Smooth muscle cell (in vitro differentiated cells): Measurements from ENCODE around the gene CLIC3. TPM values are rescaled to one million over a fixed set of nuclear protein-coding genes. Genes with fewer than 3 reads are reported as not detected.

ENCODE experiments used
- DNase-seq: peaks from one replicate; lab custom pipeline; 2025; ENCODE audit not compliant: unreplicated experiment; lab: John Stamatoyannopoulos, UW
- H2AFZ ChIP-seq: fragments of 200-600 bp; sonication (generic); 2 replicates; pipeline ENCODE4 v1.6.0; 2016; ENCODE audit warnings: antibody characterized with exemption, low read depth, mild to moderate bottlenecking
- H3F3A ChIP-seq: fragments of 200-600 bp; sonication (generic); 2 replicates; pipeline ENCODE4 v1.6.0; 2017; ENCODE audit warnings: antibody characterized with exemption, low read depth
- H3K27ac ChIP-seq: fragments of 200-600 bp; sonication (generic); 2 replicates; pipeline ENCODE4 v1.5.1; 2016; ENCODE audit warnings: low read depth, mild to moderate bottlenecking
- H3K27me3 ChIP-seq: fragments of 200-600 bp; sonication (generic); 2 replicates; pipeline ENCODE4 v1.6.1; 2016; ENCODE audit warnings: low read depth, mild to moderate bottlenecking
- H3K36me3 ChIP-seq: fragments of 200-600 bp; sonication (generic); 2 replicates; pipeline ENCODE4 v1.5.1; 2016; ENCODE audit warnings: low read depth
- H3K4me1 ChIP-seq: fragments of 200-600 bp; sonication (generic); 2 replicates; pipeline ENCODE4 v1.5.1; 2016; ENCODE audit warnings: low read depth
- H3K4me2 ChIP-seq: fragments of 200-600 bp; sonication (generic); 2 replicates; pipeline ENCODE4 v1.6.0; 2016; ENCODE audit warnings: mild to moderate bottlenecking
- H3K4me3 ChIP-seq: fragments of 200-600 bp; sonication (generic); 2 replicates; pipeline ENCODE4 v1.5.1; 2016; ENCODE audit warnings: mild to moderate bottlenecking
- H3K79me2 ChIP-seq: fragments of 200-600 bp; sonication (generic); 2 replicates; pipeline ENCODE4 v1.6.0; 2016; ENCODE audit warnings: low read depth, mild to moderate bottlenecking
- H3K9ac ChIP-seq: fragments of 200-600 bp; sonication (generic); 2 replicates; pipeline ENCODE4 v1.6.0; 2016; ENCODE audit warnings: low read depth
- H3K9me3 ChIP-seq: fragments of 200-600 bp; sonication (generic); replicated peaks from 2 replicates; pipeline ENCODE4 v1.5.1; 2016; ENCODE audit warnings: low read depth
- H4K20me1 ChIP-seq: fragments of 200-600 bp; sonication (generic); 2 replicates; pipeline ENCODE4 v1.6.0; 2016; ENCODE audit warnings: low read depth
- WGBS: methylation state at CpG from one replicate; pipeline ENCODE4 v1.1.7; 2016; ENCODE audit warnings: low lambda C conversion rate; 5-methylcytosine and 5-hydroxymethylcytosine counted together
- polyA plus RNA-seq: library from polyadenylated mRNA; unstranded; fragments of >200 nt; fragmentation: Nextera tagmentation; extraction: Ambion mirVana; gene quantifications from 2 replicates; pipeline ENCODE4 v1.2.1, GENCODE V29; 2016
- total RNA-seq: library from RNA; depleted of rRNA; stranded (reverse); fragments of >200 nt; gene quantifications from 2 replicates; pipeline ENCODE4 v1.2.3, GENCODE V29; 2014
- TF ChIP-seq, protein P1 (sequence below): fragments of 200-600 bp; sonication (generic); IDR thresholded peaks from 2 replicates; pipeline ENCODE4 v1.5.1; 2017; ENCODE audit warnings: borderline replicate concordance, mild to moderate bottlenecking, antibody characterized with exemption; ENCODE audit not compliant: insufficient read depth, poor library complexity, severe bottlenecking

Gene CLIC3
- total and polyA plus RNA-seq, 2 experiments from 2014 or later: 36.8 to 43.9 TPM

DNA sequence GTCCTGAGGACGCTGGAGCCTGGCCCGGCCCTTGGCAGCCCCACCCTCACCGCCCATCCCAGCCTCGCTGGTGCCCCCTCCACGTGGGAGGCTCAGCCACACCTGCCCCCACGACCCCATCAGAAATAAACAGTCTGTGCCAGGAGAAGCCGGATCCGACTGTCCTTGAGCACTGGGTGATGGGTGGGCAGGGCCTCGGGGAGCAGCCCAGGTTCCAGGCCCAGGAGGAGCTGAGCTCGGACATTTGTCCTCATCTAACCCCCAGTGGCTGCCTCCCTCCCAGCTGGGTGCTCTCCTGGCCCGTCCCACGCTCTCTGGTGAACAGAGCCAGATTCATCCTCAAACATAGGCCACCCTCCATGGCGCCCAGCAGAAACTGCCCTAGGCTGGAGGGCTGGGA lies 23.6 kb downstream of the CLIC3 start:
- Histone ChIP-seq H3K4me1 (peaks cover 4% of the 10 kb centered on the region), H3K36me3 (no peaks in the 10 kb centered on the region), H3K9ac (no peak overlapping the region), H3F3A (no peaks in the 10 kb centered on the region), H3K4me3 (no peak overlapping the region), H3K79me2 (no peaks in the 10 kb centered on the region), H4K20me1 (no peaks in the 10 kb centered on the region), H2AFZ (no peak overlapping the region), H3K27ac (no peak overlapping the region), H3K4me2 (no peak overlapping the region), H3K9me3 (no peaks in the 10 kb centered on the region), H3K27me3 (no peaks in the 10 kb centered on the region)
- TF ChIP-seq, protein P1, sequence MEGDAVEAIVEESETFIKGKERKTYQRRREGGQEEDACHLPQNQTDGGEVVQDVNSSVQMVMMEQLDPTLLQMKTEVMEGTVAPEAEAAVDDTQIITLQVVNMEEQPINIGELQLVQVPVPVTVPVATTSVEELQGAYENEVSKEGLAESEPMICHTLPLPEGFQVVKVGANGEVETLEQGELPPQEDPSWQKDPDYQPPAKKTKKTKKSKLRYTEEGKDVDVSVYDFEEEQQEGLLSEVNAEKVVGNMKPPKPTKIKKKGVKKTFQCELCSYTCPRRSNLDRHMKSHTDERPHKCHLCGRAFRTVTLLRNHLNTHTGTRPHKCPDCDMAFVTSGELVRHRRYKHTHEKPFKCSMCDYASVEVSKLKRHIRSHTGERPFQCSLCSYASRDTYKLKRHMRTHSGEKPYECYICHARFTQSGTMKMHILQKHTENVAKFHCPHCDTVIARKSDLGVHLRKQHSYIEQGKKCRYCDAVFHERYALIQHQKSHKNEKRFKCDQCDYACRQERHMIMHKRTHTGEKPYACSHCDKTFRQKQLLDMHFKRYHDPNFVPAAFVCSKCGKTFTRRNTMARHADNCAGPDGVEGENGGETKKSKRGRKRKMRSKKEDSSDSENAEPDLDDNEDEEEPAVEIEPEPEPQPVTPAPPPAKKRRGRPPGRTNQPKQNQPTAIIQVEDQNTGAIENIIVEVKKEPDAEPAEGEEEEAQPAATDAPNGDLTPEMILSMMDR: no peak
- no peak for DNase-seq
- 74% methylated on average over 13 of the region's 13 CpGs for WGBS

DNA sequence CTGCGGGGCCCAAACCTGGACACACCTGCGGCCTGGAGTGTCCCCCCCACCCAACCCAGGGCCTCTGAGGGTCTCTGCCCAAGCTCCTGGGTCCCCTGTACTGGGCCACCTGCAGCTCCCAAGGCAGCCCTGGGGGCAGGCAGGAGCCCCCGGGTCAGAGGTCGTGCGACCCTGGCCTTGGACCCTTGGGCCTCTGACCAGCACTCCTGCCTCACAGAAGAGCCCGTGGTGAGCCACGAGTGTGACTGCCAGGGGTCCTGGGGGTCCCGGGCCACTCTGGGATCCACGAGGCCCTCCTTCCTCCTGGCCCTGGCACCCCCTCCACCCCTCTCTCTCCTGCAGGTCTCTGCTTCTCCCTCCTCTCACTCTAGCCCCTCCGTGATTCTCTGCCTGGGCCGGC lies 24.0 kb downstream of the CLIC3 start:
- Histone ChIP-seq H3K4me1 (peaks cover 2% of the 10 kb centered on the region), H3K27me3 (no peaks in the 10 kb centered on the region), H2AFZ (no peak overlapping the region), H3K27ac (no peak overlapping the region), H3K79me2 (no peaks in the 10 kb centered on the region), H3K9me3 (no peaks in the 10 kb centered on the region), H3K4me2 (no peak overlapping the region), H3K9ac (no peak overlapping the region), H4K20me1 (no peaks in the 10 kb centered on the region), H3K36me3 (no peaks in the 10 kb centered on the region), H3F3A (no peaks in the 10 kb centered on the region), H3K4me3 (no peak overlapping the region)
- TF ChIP-seq, protein P1: no peak
- DNase-seq: no peak
- 91% methylated on average over 11 of the region's 11 CpGs for WGBS

DNA sequence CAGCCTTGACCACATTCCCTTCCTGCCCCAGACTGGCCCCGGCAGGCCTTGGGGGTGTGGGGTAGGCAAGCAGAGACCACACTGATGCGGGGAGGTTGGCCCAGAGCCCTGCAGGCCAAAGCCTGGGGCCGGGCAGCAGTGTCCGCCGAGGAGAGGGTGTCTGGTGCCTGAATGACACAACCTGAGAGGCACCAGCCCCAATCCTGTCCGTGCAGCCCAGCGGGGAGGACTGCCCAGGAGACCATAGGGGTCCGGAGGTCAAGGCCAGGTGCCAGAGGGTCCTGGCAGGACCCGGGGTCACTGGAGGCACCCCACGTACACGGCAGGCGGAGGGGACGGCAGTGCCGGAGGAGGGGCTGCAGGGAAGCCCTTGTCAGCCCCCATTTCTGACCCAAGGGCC lies 24.6 kb downstream of the CLIC3 start:
- no peaks in the 10 kb centered on the region for H3K36me3 ChIP-seq
- no peak overlapping the region for H3K4me2 ChIP-seq
- H2AFZ ChIP-seq: no peak overlapping the region
- H4K20me1 ChIP-seq: no peaks in the 10 kb centered on the region
- H3K79me2 ChIP-seq: no peaks in the 10 kb centered on the region
- no peaks in the 10 kb centered on the region for H3K27me3 ChIP-seq
- no peak overlapping the region for H3K9ac ChIP-seq
- no peaks in the 10 kb centered on the region for H3K4me1 ChIP-seq
- 81% methylated on average over 14 of the region's 14 CpGs for WGBS
- no peak overlapping the region for H3K4me3 ChIP-seq
- DNase-seq: no peak
- H3K27ac ChIP-seq: no peak overlapping the region
- TF ChIP-seq, protein P1: no peak
- no peaks in the 10 kb centered on the region for H3F3A ChIP-seq
- no peaks in the 10 kb centered on the region for H3K9me3 ChIP-seq

DNA sequence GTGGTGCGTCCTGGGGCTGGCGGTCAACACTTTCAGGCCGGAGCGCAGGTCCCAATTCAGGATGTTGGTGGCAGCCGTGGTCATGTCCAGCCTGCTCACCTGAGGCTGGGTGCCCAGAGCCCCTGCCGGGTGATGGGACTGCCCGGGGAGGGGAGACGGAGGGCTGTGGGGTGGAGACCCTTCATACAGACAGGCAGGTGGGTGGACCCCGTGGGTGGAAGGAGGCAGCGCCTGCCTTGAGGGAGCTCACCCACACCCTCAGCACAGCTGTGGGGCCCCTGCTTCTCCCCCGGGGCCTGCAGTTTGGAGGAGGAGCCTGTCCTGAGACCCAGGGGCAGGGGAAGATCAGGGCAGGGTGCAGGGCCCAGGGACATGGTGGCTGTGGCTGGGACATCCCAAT lies 26.0 kb downstream of the CLIC3 start:
- DNase-seq: no peak
- no peak overlapping the region for H3K4me3 ChIP-seq
- H3K9me3 ChIP-seq: no peaks in the 10 kb centered on the region
- no peaks in the 10 kb centered on the region for H3K36me3 ChIP-seq
- TF ChIP-seq, protein P1: no peak
- H3K4me2 ChIP-seq: no peak overlapping the region
- no peak overlapping the region for H3K9ac ChIP-seq
- no peak overlapping the region for H2AFZ ChIP-seq
- WGBS: 91% methylated on average over 11 of the region's 11 CpGs
- H3F3A ChIP-seq: no peaks in the 10 kb centered on the region
- H3K27me3 ChIP-seq: no peaks in the 10 kb centered on the region
- H3K4me1 ChIP-seq: no peaks in the 10 kb centered on the region
- H3K27ac ChIP-seq: no peak overlapping the region
- H3K79me2 ChIP-seq: no peaks in the 10 kb centered on the region
- no peaks in the 10 kb centered on the region for H4K20me1 ChIP-seq
